DND-41 (cell line): ENCODE data around the gene TMEM270.

Experiments
- ATAC-seq: fragments of 200-7000 bp; cut with Tn5 transposase; 3 replicates; pipeline ENCODE4 v1.9.1; 2021; ENCODE audit warnings: low read depth; ENCODE audit not compliant: insufficient read depth
- DNase-seq: peaks from one replicate; pipeline ENCODE4 v3.0.0-alpha.2; 2020
- H2AFZ ChIP-seq: 2 replicates; pipeline ENCODE4 v1.6.0; 2012; ENCODE audit warnings: low read depth, low read length
- H3K27ac ChIP-seq: 2 replicates; pipeline ENCODE4 v1.5.1; 2012; ENCODE audit warnings: low read length, inconsistent platforms
- H3K27me3 ChIP-seq: fragments of 200-600 bp; sonication (generic); 2 replicates; pipeline ENCODE4 v1.6.0; 2012; ENCODE audit warnings: low read length, mild to moderate bottlenecking, inconsistent platforms; ENCODE audit not compliant: insufficient read depth, poor library complexity
- H3K36me3 ChIP-seq: 2 replicates; pipeline ENCODE4 v1.5.1; 2012; ENCODE audit warnings: low read length, inconsistent platforms; ENCODE audit not compliant: insufficient read depth
- H3K4me1 ChIP-seq: 2 replicates; pipeline ENCODE4 v1.5.1; 2012; ENCODE audit warnings: mild to moderate bottlenecking, low read length; ENCODE audit not compliant: insufficient read depth
- H3K4me2 ChIP-seq: 2 replicates; pipeline ENCODE4 v1.6.0; 2012; ENCODE audit warnings: mild to moderate bottlenecking, moderate library complexity, low read length, inconsistent platforms; ENCODE audit not compliant: insufficient read depth
- H3K4me3 ChIP-seq, 2 experiments: fragments of 200-600 bp in 1 of 2; shearing (Covaris generic) in 1 of 2; 2 replicates each; pipeline ENCODE4 v1.5.1; 2012 to 2016; ENCODE audit warnings: inconsistent platforms in 2 of 2, low read length in 2 of 2, mild to moderate bottlenecking in 2 of 2, low read depth in 1 of 2, moderate library complexity in 1 of 2
- H3K79me2 ChIP-seq: 2 replicates; pipeline ENCODE4 v1.6.0; 2012; ENCODE audit warnings: low read length, inconsistent platforms; ENCODE audit not compliant: insufficient read depth
- H3K9ac ChIP-seq: 2 replicates; pipeline ENCODE4 v1.6.0; 2012; ENCODE audit warnings: low read depth, mild to moderate bottlenecking, inconsistent platforms, low read length, moderate library complexity
- H3K9me3 ChIP-seq: 2 replicates; pipeline ENCODE4 v1.5.1; 2012; ENCODE audit warnings: low read length, moderate library complexity, mild to moderate bottlenecking, inconsistent platforms; ENCODE audit not compliant: insufficient read depth, severe bottlenecking
- H4K20me1 ChIP-seq: 2 replicates; pipeline ENCODE4 v1.6.0; 2012; ENCODE audit warnings: low read length; ENCODE audit not compliant: insufficient read depth
- EZH2 ChIP-seq: IDR thresholded peaks from 3 replicates; pipeline ENCODE4 v1.6.1; 2012; ENCODE audit warnings: borderline replicate concordance, low read depth, mild to moderate bottlenecking, moderate library complexity, low read length, inconsistent platforms; ENCODE audit not compliant: severe bottlenecking
- TF ChIP-seq, protein P1 (sequence below): IDR thresholded peaks from 2 replicates; pipeline ENCODE4 v1.5.1; 2012; ENCODE audit warnings: borderline replicate concordance, low read length, moderate library complexity, mild to moderate bottlenecking; ENCODE audit not compliant: poor library complexity, severe bottlenecking; ENCODE audit errors: extremely low read depth

TMEM270 gene

DNA sequence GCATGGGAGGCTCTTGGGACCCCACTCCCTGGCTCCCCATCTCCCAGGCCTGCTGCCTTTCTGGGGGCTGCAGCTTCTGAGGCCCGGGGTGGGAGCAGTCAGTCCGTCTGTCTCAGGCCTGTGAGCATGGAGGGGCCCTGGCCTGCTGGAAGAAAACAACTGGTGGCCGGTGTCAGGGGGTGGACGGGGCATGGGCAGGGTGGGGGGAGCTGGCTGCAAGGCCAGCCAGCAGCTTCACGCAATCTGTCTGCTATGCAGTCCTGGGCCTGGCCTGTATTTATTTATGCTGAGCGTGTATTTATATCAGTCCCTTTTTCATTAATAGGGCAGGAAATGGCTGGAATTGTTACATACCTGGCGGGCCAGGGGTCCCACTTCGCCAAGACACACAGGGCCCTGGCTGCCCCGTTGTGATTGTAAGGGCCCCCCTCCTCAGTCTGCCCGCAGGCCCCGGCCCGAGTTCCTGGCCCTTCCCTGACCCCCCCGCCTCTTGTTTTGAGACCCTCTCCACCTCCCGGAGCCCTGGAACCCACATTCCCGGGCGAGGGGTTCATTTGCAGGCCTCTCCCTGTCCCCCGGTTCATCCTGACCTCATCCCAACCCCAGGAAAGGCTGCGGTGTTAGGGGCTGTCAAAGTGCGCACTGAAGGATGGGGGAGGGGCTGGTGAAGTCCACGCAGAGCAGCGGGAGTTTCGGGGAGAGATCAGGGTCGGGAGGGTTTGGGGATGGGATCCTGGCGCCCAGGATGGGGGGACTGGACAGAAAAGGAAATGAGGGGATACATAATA is 8.2 kb downstream of the TMEM270 start:
- Histone ChIP-seq H3K9ac (no peak overlapping the region), H3K4me3 (no peak overlapping the region), H3K79me2 (no peaks in the 10 kb centered on the region), H3K4me1 (no peaks in the 10 kb centered on the region), H4K20me1 (peaks cover 5% of the 10 kb centered on the region; the same call in 1 of the 2 replicates), H3K27me3 (no peaks in the 10 kb centered on the region), H3K27ac (no peak overlapping the region), H3K9me3 (no peaks in the 10 kb centered on the region), H3K36me3 (no peaks in the 10 kb centered on the region), H2AFZ (no peak overlapping the region), H3K4me2 (no peak overlapping the region)
- DNase-seq (no peak), ATAC-seq (no peak)
- TF ChIP-seq EZH2 = no peak
- TF ChIP-seq, protein P1, sequence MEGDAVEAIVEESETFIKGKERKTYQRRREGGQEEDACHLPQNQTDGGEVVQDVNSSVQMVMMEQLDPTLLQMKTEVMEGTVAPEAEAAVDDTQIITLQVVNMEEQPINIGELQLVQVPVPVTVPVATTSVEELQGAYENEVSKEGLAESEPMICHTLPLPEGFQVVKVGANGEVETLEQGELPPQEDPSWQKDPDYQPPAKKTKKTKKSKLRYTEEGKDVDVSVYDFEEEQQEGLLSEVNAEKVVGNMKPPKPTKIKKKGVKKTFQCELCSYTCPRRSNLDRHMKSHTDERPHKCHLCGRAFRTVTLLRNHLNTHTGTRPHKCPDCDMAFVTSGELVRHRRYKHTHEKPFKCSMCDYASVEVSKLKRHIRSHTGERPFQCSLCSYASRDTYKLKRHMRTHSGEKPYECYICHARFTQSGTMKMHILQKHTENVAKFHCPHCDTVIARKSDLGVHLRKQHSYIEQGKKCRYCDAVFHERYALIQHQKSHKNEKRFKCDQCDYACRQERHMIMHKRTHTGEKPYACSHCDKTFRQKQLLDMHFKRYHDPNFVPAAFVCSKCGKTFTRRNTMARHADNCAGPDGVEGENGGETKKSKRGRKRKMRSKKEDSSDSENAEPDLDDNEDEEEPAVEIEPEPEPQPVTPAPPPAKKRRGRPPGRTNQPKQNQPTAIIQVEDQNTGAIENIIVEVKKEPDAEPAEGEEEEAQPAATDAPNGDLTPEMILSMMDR = no peak

DNA sequence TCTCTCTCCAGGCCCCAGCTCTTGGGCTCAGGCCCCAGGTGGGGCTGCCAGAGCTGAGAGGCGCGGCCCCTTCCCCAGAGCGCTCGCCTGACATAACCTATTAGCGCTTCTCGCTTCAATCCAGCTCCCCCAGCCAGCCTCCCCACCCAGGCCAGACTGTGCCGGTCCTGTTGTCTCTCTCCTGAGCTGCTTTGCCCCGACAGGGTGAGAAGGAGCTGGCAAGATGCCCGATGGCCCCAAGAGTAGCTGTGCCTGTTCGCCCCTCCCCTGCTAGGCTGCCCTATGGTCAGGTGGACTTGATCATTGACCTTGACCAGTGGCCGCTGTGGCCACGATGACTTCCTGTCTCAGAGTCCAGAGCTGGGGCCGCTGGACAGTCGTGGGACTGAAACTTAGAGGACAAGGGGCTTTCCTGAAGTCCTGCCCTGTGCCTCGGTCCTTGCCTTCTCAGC is 9.1 kb downstream of the TMEM270 start:
- no peak overlapping the region for H3K9ac ChIP-seq
- H3K4me3 ChIP-seq = no peak overlapping the region
- H3K9me3 ChIP-seq = no peaks in the 10 kb centered on the region
- H3K27me3 ChIP-seq = peaks cover 2% of the 10 kb centered on the region
- H3K4me1 ChIP-seq = no peaks in the 10 kb centered on the region
- no peak overlapping the region for H2AFZ ChIP-seq
- H4K20me1 ChIP-seq = peaks cover 5% of the 10 kb centered on the region; the same call in 1 of the 2 replicates
- TF ChIP-seq EZH2 = no peak
- TF ChIP-seq, protein P1 = no peak
- H3K4me2 ChIP-seq = no peak overlapping the region
- no peak overlapping the region for H3K27ac ChIP-seq
- no peaks in the 10 kb centered on the region for H3K36me3 ChIP-seq
- DNase-seq = no peak
- H3K79me2 ChIP-seq = no peaks in the 10 kb centered on the region
- ATAC-seq = no peak

- TF ChIP-seq, protein P1 = no peak
- no peak for TF ChIP-seq EZH2
- Histone ChIP-seq H2AFZ (no peak overlapping the region), H3K79me2 (no peaks in the 10 kb centered on the region)
Measured at GRCh38 chr7:73871163-73872011, 10.4 kb downstream of the TMEM270 start.

More at GRCh38 chr7:73871163-73872011, 10.4 kb downstream of the TMEM270 start:
- DNase-seq = no peak
- H3K9me3 ChIP-seq = no peaks in the 10 kb centered on the region
- H3K4me3 ChIP-seq = no peak overlapping the region
- peaks cover 5% of the 10 kb centered on the region; the same call in 1 of the 2 replicates for H4K20me1 ChIP-seq
- H3K4me2 ChIP-seq = no peak overlapping the region
- H3K4me1 ChIP-seq = no peaks in the 10 kb centered on the region
- H3K27me3 ChIP-seq = peaks cover 2% of the 10 kb centered on the region
- no peak overlapping the region for H3K9ac ChIP-seq
- no peaks in the 10 kb centered on the region for H3K36me3 ChIP-seq
- no peak overlapping the region for H3K27ac ChIP-seq
- no peak for ATAC-seq
